PC-3 (cell line): ENCODE measurements around the gene ETV6.

Experiments
- EZH2 ChIP-seq: fragments of 300-600 bp; sonication (generic); IDR thresholded peaks from one replicate; pipeline ENCODE4 v1.6.1; 2017; ENCODE audit warnings: antibody characterized with exemption, mild to moderate bottlenecking, low read length; ENCODE audit not compliant: unreplicated experiment
- TF ChIP-seq, protein P1 (sequence below): fragments of 300-600 bp; sonication (generic); conservative IDR thresholded peaks from 2 replicates; pipeline ENCODE4 v1.5.1; 2017; ENCODE audit warnings: antibody characterized with exemption, low read depth, mild to moderate bottlenecking, low read length

DNA sequence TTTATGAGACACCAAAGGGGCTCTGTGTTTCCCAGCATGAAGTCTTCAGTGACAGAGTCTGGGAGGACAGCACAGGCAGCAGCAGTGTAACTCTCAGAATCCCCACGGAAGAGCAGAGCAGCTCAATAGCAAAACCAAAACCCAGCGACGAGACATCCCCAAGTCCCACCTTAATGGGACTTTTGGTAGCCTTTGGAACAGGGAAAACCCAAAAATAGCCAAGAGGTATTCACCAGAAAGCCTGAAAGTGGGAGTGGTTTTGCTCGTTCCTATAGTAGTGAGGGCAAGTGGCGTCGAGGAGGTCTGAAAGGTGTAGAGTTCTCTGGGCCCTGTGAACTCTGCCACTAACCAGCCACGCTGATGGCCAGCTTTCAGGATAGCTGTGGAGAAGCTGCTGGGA is 174.6 kb downstream of the ETV6 start:
- TF ChIP-seq, protein P1, sequence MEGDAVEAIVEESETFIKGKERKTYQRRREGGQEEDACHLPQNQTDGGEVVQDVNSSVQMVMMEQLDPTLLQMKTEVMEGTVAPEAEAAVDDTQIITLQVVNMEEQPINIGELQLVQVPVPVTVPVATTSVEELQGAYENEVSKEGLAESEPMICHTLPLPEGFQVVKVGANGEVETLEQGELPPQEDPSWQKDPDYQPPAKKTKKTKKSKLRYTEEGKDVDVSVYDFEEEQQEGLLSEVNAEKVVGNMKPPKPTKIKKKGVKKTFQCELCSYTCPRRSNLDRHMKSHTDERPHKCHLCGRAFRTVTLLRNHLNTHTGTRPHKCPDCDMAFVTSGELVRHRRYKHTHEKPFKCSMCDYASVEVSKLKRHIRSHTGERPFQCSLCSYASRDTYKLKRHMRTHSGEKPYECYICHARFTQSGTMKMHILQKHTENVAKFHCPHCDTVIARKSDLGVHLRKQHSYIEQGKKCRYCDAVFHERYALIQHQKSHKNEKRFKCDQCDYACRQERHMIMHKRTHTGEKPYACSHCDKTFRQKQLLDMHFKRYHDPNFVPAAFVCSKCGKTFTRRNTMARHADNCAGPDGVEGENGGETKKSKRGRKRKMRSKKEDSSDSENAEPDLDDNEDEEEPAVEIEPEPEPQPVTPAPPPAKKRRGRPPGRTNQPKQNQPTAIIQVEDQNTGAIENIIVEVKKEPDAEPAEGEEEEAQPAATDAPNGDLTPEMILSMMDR = no peak
- TF ChIP-seq EZH2 = no peak
